Suprapubic skin (tissue), 3 donors: ENCODE data around the gene TMIGD3.

Experiments used
- POLR2AphosphoS5 ChIP-seq, 3 donors: sonication (generic); formaldehyde crosslinking; IDR thresholded peaks; one replicate each; pipeline ENCODE4 v1.6.1; 2017; ENCODE audit warnings: antibody characterized with exemption in 3 of 3
- TF ChIP-seq, protein P1 (sequence below), 2 donors: fragments of 200-600 bp in 1 of 2; fragments of 450-650 bp in 1 of 2; sonication (generic) in 1 of 2; IDR thresholded peaks; one replicate each; pipeline ENCODE4 v1.5.1; 2016 to 2019; ENCODE audit warnings: antibody characterized with exemption in 2 of 2, mild to moderate bottlenecking in 1 of 2, moderate library complexity in 1 of 2

DNA sequence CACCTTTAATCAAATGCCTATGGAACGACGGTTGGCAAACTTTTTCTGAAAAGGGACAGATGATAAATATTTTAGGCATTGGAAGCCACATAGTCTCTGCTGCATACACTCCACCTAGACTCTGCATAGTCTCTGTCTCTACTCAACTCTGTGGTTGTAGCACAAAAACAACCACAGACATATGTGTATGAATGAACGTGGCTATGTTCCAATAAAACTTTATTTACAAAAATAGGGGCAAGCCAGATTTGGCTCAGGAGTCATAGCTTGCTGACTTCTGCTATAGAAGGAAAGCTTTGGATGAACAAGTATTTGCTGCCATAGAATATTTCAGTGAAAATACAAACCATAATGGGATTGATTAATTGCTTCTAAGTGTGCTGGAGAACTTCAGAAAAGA is 37.5 kb upstream of the TMIGD3 start:
- TF ChIP-seq, protein P1, sequence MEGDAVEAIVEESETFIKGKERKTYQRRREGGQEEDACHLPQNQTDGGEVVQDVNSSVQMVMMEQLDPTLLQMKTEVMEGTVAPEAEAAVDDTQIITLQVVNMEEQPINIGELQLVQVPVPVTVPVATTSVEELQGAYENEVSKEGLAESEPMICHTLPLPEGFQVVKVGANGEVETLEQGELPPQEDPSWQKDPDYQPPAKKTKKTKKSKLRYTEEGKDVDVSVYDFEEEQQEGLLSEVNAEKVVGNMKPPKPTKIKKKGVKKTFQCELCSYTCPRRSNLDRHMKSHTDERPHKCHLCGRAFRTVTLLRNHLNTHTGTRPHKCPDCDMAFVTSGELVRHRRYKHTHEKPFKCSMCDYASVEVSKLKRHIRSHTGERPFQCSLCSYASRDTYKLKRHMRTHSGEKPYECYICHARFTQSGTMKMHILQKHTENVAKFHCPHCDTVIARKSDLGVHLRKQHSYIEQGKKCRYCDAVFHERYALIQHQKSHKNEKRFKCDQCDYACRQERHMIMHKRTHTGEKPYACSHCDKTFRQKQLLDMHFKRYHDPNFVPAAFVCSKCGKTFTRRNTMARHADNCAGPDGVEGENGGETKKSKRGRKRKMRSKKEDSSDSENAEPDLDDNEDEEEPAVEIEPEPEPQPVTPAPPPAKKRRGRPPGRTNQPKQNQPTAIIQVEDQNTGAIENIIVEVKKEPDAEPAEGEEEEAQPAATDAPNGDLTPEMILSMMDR (IDR thresholded peaks at IDR 0.05) = no peak
- no peak for TF ChIP-seq POLR2AphosphoS5 (IDR thresholded peaks at IDR 0.05)
